Measurements from ENCODE around the gene DUOXA1. TPM values are rescaled to one million over a fixed set of nuclear protein-coding genes. Genes with fewer than 3 reads are reported as not detected.

DUOXA1 gene
- total RNA-seq, 1 experiment from 2014 or later = not detected

- no peak for DNase-seq (ENCODE audit: low read depth)
These were observed 3.3 kb upstream of the DUOXA1 start for GRCh38 chr15:45132844-45133560.

GRCh38 chr15:45131510-45131909, 1.8 kb upstream of the DUOXA1 start:
- DNase-seq (ENCODE audit: low read depth) = no peak

- no peak for DNase-seq (ENCODE audit: low read depth)
These were observed 767 bp upstream of the DUOXA1 start for GRCh38 chr15:45130291-45131000.

- DNase-seq (ENCODE audit: low read depth) = no peak
These were observed 574 bp downstream of the DUOXA1 start for GRCh38 chr15:45128971-45129639.

GRCh38 chr15:45126535-45127158, 3.0 kb downstream of the DUOXA1 start:
- DNase-seq (ENCODE audit: low read depth) = peak; percentile 26

GRCh38 chr15:45123397-45123796, 6.3 kb downstream of the DUOXA1 start:
- DNase-seq (ENCODE audit: low read depth) = no peak

GRCh38 chr15:45122719-45123118, 7.0 kb downstream of the DUOXA1 start:
- no peak for DNase-seq (ENCODE audit: low read depth)

- DNase-seq (ENCODE audit: low read depth) = peak; percentile 64
These were observed 7.8 kb downstream of the DUOXA1 start for GRCh38 chr15:45121706-45122417.

GRCh38 chr15:45121020-45121419, 8.7 kb downstream of the DUOXA1 start:
- DNase-seq (ENCODE audit: low read depth) = no peak

GRCh38 chr15:45120081-45120972, 9.4 kb downstream of the DUOXA1 start:
- no peak for DNase-seq (ENCODE audit: low read depth)

GRCh38 chr15:45118996-45119395, 10.7 kb downstream of the DUOXA1 start:
- DNase-seq (ENCODE audit: low read depth) = no peak

- DNase-seq (ENCODE audit: low read depth) = peak; percentile 82
These were observed 11.5 kb downstream of the DUOXA1 start for GRCh38 chr15:45118131-45118588.

- no peak for DNase-seq (ENCODE audit: low read depth)
These were observed 12.2 kb downstream of the DUOXA1 start for GRCh38 chr15:45117308-45118130.

GRCh38 chr15:45116482-45117307, 13.0 kb downstream of the DUOXA1 start:
- DNase-seq (ENCODE audit: low read depth) = no peak

- DNase-seq (ENCODE audit: low read depth) = no peak
These were observed 13.6 kb downstream of the DUOXA1 start for GRCh38 chr15:45116006-45116481.

GRCh38 chr15:45115312-45115820, 14.3 kb downstream of the DUOXA1 start:
- DNase-seq (ENCODE audit: low read depth) = no peak

GRCh38 chr15:45114751-45115085, 15.0 kb downstream of the DUOXA1 start:
- DNase-seq (ENCODE audit: low read depth) = no peak

- no peak for DNase-seq (ENCODE audit: low read depth)
These were observed 15.5 kb downstream of the DUOXA1 start, which contains the start of the genes DUOX2 and DUOXA2 for GRCh38 chr15:45114076-45114750. Gene DUOX2, minus strand, starts transcription at chr15:45114172. Its CDS starts 761 bp downstream, at chr15:45113411. Gene DUOXA2, plus strand, starts transcription at chr15:45114326. Its CDS starts 280 bp downstream, at chr15:45114606.
